HepG2 (cell line): ENCODE measurements around the gene EEFSEC.

ENCODE experiments used
- FOXK2 ChIP-seq: fragments of 450-650 bp; IDR thresholded peaks from 2 replicates; pipeline ENCODE4 v1.6.1; 2016
- NR1H2 ChIP-seq: sonication (generic); formaldehyde crosslinking; IDR thresholded peaks from 2 replicates; pipeline ENCODE4 v1.8.1; 2022; ENCODE audit warnings: low read depth, missing genetic modification reagents, borderline replicate concordance
- TF ChIP-seq, protein P1 (sequence below): sonication (generic); formaldehyde crosslinking; IDR thresholded peaks from 2 replicates; pipeline ENCODE4 v1.5.0; 2020; ENCODE audit warnings: mild to moderate bottlenecking, missing genetic modification reagents, moderate library complexity

DNA sequence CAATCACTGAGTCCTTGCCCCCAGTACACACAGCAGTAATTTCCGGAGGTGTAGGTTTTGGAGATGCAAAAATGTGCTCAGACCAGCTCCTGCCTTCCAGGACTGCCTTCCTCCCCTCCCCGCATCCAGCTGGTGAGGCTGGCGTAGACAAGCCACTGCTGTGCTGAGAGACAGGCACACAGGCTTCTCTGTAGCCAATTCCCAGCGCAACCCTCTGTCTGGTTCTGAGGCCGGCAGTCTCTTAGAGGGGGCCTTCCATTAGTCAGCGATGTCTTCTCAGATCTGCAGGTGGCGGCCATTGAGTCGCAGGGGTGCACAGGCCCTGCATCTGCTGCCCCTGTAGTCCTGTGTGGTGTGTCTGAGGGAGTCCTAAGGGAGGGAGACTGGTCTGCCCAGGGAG, 199.0 kb downstream of the EEFSEC start:
- TF ChIP-seq NR1H2 (CRISPR knock-in tag) (no peak), FOXK2 (no peak)
- TF ChIP-seq, protein P1, sequence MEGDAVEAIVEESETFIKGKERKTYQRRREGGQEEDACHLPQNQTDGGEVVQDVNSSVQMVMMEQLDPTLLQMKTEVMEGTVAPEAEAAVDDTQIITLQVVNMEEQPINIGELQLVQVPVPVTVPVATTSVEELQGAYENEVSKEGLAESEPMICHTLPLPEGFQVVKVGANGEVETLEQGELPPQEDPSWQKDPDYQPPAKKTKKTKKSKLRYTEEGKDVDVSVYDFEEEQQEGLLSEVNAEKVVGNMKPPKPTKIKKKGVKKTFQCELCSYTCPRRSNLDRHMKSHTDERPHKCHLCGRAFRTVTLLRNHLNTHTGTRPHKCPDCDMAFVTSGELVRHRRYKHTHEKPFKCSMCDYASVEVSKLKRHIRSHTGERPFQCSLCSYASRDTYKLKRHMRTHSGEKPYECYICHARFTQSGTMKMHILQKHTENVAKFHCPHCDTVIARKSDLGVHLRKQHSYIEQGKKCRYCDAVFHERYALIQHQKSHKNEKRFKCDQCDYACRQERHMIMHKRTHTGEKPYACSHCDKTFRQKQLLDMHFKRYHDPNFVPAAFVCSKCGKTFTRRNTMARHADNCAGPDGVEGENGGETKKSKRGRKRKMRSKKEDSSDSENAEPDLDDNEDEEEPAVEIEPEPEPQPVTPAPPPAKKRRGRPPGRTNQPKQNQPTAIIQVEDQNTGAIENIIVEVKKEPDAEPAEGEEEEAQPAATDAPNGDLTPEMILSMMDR (CRISPR knock-in tag): no peak
